ENCODE measurements around the gene ZFPM1.

Gene ZFPM1

DNA sequence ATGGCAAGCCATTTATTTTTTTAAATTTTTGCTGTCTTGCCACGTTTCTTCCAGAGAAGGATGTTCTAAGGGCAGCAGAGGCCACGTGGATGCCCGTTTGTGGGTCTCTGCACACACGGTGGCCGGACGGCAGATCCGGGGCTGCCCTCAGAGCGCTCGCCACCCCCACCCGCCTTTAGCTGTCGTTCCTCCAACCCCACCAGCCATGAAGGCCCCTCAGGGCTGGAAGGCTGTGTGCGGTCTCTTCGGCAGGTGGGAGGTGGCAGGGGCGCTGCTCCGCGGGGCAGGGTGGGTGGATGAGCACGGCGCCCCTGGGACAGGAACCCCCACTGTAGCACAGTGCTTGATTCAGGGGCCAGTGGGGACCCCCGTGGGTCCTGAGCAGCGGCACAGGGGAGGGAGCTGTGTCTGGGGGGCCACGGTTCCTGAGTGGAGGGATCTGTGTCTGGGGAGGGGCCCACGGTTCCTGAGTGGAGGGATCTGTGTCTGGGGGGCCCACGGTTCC lies 49.7 kb downstream of the ZFPM1 start:
- no peak for DNase-seq

GRCh38 chr16:88503374-88503770 lies 50.3 kb downstream of the ZFPM1 start:
- DNase-seq = no peak

DNA sequence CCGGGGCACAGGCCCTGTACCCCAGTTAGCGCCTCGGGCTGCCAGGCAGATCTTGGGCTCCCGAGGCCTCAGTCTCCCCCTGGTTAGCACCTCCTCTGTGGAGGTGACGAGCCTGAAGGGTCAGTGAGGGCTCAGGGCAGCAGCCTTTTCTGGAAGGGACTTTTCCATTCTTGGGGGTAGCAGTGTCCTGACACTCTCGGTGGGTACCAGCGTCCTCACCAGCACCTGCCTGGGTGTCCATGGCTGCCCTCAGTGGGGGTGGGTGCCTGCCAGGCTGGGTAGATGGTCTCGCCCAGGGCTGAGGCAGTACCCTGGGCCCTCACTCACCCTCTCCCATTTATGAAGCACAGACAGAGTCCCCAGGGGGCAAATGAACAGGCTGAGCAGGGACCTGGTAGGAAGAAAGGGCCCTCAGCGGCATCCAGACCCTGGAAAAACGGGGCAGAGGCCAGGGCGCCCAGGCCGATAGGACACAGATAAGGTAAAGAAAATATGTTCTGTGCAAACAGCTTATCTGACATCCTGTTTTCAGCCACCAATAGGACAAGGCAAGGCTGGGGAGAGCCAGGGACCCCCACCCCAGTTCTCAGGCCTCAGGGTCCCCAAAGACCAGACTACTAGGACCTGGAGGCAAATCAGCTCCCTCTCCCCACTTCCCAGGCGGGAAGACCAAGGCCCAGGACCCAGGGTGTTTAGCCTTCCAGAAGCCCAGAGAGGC lies 50.9 kb downstream of the ZFPM1 start:
- no peak for DNase-seq

- no peak for DNase-seq
Measured at GRCh38 chr16:88504489-88505404, 51.7 kb downstream of the ZFPM1 start.

GRCh38 chr16:88505405-88506082 lies 52.5 kb downstream of the ZFPM1 start:
- peak; percentile 68 for DNase-seq

DNA sequence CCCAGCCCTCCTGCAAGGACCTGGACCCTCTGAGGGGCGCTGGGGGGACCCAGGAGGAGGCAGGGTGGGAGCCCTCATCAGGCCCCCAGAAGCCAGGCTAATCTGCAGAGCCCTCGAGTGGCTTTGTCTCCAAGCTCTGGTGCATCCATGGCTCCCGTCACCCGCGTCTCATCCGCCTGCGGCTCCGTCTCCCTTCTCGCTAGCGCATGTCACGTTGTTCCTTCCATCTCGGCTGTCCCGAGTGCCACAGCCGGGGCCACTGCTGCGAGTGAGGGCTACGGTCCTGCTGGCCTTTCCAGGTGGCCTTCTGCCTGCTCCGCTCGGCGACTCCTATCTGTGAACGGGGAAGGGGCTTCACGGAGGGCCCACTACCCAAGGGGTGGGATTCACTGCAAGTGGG lies 53.6 kb downstream of the ZFPM1 start:
- no peak for DNase-seq

GRCh38 chr16:88507231-88507743 lies 54.2 kb downstream of the ZFPM1 start:
- DNase-seq = no peak

DNA sequence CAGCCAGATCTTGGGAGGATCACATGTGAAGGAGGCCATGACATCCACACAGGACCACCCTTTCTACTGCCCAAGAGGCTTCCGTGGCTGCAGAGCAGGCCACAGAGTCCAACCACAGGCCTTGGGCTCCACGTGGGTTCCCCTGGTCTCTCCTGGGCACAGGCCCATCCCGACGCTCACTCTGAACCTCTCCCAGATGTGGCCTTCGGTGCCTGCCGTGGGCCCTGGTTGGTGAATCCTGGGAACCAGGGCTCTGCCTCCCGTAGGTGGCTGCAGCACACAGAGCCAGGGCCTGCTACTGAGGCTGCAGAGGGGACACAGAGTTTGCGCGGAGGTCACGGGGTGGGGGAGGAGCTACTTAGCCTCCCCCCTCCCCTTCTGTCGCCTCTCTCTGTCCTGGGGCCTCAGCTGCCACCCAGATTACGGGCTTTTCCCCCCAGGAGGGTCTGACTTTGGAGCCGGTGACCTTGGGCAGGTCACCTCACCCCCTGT lies 55.3 kb downstream of the ZFPM1 start:
- no peak for DNase-seq

- DNase-seq = no peak
Measured at GRCh38 chr16:88508868-88509748, 56.0 kb downstream of the ZFPM1 start.

GRCh38 chr16:88509749-88510069 lies 56.6 kb downstream of the ZFPM1 start:
- no peak for DNase-seq

- DNase-seq = no peak
Measured at GRCh38 chr16:88510091-88510994, 57.3 kb downstream of the ZFPM1 start.

- no peak for DNase-seq
Measured at GRCh38 chr16:88511060-88511459, 58.0 kb downstream of the ZFPM1 start.

GRCh38 chr16:88511906-88512305 lies 58.8 kb downstream of the ZFPM1 start:
- no peak for DNase-seq

DNA sequence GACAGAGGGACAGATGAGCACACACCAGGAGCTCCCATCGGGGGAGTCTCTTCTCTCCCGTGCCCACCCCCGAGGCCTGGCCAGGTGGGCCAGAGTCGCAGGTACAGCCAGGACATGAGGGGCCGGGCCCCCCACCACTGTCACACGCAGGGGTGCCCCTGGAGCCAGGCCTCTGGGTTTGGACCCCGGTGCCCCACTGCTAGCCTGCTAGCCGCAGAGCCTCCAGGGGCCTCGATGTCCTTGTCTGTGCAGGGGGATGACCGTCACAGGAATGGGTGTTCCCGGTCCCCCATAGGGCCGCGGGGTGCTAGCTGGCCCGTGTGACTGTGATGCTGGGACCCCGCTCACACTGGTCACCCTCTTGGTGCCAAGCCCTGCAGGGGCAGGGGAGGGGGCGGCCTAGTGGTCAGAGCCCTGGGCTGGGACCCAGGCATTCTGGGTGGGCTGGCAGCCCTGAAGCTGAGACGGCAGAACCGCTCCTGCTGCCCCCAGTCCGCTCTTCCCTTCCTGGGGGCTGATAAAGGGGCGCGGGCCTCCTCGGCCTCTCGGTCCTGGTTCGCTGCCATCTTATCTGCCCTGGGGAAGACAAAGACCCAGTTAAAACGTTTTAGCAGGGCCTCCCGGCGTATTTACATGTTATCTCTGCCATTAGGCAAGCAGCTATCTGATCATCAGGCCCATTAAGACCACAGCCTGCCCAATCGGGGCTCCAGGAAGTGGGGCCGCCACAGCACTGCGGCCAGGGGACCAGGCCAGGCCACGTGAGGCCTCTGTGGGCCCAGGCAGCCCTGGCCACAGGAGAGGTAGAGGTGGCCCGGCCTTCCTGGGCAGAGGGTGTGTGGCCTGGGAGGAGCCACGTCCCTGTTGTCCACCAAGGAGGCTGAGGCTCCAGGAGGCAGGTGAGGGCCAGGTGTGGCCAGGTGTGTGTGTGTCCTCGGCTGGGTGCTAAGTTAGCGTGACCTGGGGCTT lies 59.9 kb downstream of the ZFPM1 start:
- DNase-seq = no peak

DNA sequence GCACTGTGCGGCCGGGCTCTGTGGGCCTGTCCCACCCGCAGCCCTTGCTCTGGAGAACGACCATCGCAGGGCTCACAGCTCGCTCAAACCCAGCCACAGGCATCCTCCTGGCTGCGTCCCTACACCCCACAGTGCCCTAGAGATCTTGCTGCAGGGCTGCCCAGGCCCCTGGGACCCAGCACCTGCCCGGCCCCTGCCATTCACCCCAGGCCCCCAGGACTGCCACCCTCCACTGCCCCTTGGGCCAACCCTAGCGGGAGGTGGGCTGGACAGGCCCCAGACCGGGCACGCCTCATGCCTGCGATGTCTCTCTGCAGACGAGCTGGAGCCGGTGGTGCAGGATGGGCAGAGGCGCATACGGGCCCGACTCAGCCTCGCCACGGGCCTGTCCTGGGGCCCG lies 61.0 kb downstream of the ZFPM1 start:
- no peak for DNase-seq

GRCh38 chr16:88514526-88515232 lies 61.6 kb downstream of the ZFPM1 start:
- no peak for DNase-seq

- no peak for DNase-seq
Measured at GRCh38 chr16:88515371-88515770, 62.3 kb downstream of the ZFPM1 start.

DNA sequence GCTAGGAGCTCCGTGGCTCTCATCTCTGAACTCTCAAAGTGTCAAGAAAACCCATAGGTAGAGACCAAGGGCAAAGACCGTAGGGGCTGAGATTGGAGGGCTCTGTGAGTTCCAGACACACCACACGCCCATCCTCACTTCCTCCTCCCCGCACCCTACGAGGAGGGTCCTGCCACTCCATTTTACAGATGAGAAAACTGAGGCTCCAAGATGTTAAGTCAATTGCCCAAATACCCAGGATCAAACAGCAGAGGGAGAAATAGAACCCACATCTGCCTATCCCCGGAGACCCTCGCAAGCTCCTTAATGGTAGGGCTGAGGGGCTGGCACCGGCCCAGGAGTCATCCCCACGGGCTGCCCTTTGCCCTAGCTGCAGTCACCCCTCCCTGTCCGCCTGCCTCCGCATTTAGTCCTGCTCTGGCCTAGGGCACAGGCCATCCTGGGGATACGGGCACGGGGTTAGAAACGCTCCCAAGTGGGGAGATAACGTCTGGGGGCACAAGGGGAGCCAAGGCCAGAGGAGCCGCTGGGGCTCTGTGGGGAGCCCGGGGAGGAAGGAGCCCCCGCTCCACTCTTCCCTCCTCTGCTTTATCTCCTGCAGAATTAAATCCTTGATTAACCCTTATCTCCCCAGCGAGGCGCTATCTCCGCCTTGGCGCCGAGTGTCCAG lies 63.0 kb downstream of the ZFPM1 start:
- DNase-seq = no peak

All from activated naive CD4-positive, alpha-beta T cell treated with anti-CD3 and anti-CD28 coated beads, Interleukin-2, amount 50 U/mL, for 16 hours (primary cell).